HCT116 (cell line): ENCODE data around the gene ELK3. TPM values are rescaled to one million over a fixed set of nuclear protein-coding genes. Genes with fewer than 3 reads are reported as not detected.

Experiments
- ATAC-seq: fragments of 200-7000 bp; cut with Tn5 transposase; 2 replicates; pipeline ENCODE4 v1.9.1; 2020; ENCODE audit warnings: mild to moderate bottlenecking, moderate library complexity
- BruUV-seq: library from RNA; stranded (reverse); fragments of 400-500 nt; replicated peaks from 2 replicates; lab custom pipeline; 2021; lab: Mats Ljungman, UMichigan
- CTCF ChIA-PET: fragments of 300-600 bp; sonication (Branson Sonifier 250); formaldehyde crosslinking; loops from one replicate; lab custom pipeline; 2021; ENCODE audit warnings: antibody characterized with exemption; lab: Charles Lee
- POLR2A ChIA-PET: fragments of 300-600, 350-600 bp; sonication (Branson Sonifier 250); formaldehyde crosslinking; loops from one replicate; lab custom pipeline; 2021; ENCODE audit warnings: antibody characterized with exemption; lab: Charles Lee
- RAD21 ChIA-PET, 2 experiments: fragments of 300-600 bp; sonication (Branson Sonifier 250); formaldehyde crosslinking; loops; one replicate each; lab custom pipeline; 2023; ENCODE audit warnings: low total read pairs in 2 of 2; ENCODE audit not compliant: uncharacterized antibody in 2 of 2, unreplicated experiment in 2 of 2, low non-redundant PET in 1 of 2; lab: Charles Lee
- DNase-seq: peaks from one replicate; pipeline ENCODE4 v3.0.0-alpha.2; 2010; ENCODE audit warnings: low read depth, low spot score
- H2AFZ ChIP-seq: fragments of 200-600 bp; shearing (Covaris generic), sonication (generic); 2 replicates; pipeline ENCODE4 v1.6.1; 2017; ENCODE audit warnings: low read depth, mixed run types, mixed read lengths, antibody characterized with exemption, low read length; ENCODE audit not compliant: poor library complexity, severe bottlenecking
- H3K27ac ChIP-seq: 2 replicates; pipeline ENCODE4 v1.5.1; 2012; ENCODE audit warnings: low read depth, low read length
- H3K27me3 ChIP-seq: fragments of 200-600 bp; sonication (generic); 2 replicates; pipeline ENCODE4 v1.6.1; 2016; ENCODE audit warnings: mixed run types, low read length, mixed read lengths; ENCODE audit not compliant: insufficient read depth
- H3K36me3 ChIP-seq, 2 experiments: fragments of 200-500 bp in 1 of 2; fragments of 200-600 bp in 1 of 2; sonication (Bioruptor generic) in 1 of 2; sonication (generic) in 1 of 2; 2 replicates each; pipeline versions ENCODE4 v1.5.1 to v1.6.1; 2014 to 2016; ENCODE audit warnings: low read length in 2 of 2, inconsistent platforms in 1 of 2, mixed read lengths in 1 of 2, mixed run types in 1 of 2; ENCODE audit not compliant: insufficient read depth in 2 of 2, control insufficient read depth in 1 of 2
- H3K4me1 ChIP-seq, 2 experiments: fragments of 200-600 bp in 1 of 2; sonication (generic) in 1 of 2; 2 replicates each; pipeline versions ENCODE4 v1.5.1 to v1.6.1; 2012 to 2017; ENCODE audit warnings: low read length in 2 of 2, inconsistent platforms in 1 of 2, mild to moderate bottlenecking in 1 of 2, mixed read lengths in 1 of 2, mixed run types in 1 of 2, moderate library complexity in 1 of 2; ENCODE audit not compliant: insufficient read depth in 2 of 2, control insufficient read depth in 1 of 2
- H3K4me2 ChIP-seq: fragments of 200-600 bp; sonication (generic); 2 replicates; pipeline ENCODE4 v1.6.1; 2017; ENCODE audit warnings: mixed run types, low read length, mixed read lengths
- H3K4me3 ChIP-seq, 2 experiments: fragments of 200-600 bp in 1 of 2; sonication (generic) in 1 of 2; replicated peaks in 1 of 2; 2 replicates each; pipeline ENCODE4 v1.5.1; 2011 to 2016; ENCODE audit warnings: low read length in 2 of 2, control low read depth in 1 of 2, low read depth in 1 of 2, mild to moderate bottlenecking in 1 of 2, mixed read lengths in 1 of 2, mixed run types in 1 of 2
- H3K79me2 ChIP-seq: fragments of 200-600 bp; sonication (generic); 2 replicates; pipeline ENCODE4 v1.6.1; 2017; ENCODE audit warnings: mild to moderate bottlenecking, mixed run types, low read length, moderate library complexity, mixed read lengths; ENCODE audit not compliant: insufficient read depth
- H3K9ac ChIP-seq: fragments of 200-600 bp; sonication (generic); 2 replicates; pipeline ENCODE4 v1.6.1; 2016; ENCODE audit warnings: low read length, mixed read lengths
- H3K9me2 ChIP-seq: fragments of 200-600 bp; sonication (generic), shearing (Covaris generic); 2 replicates; pipeline ENCODE4 v1.6.1; 2017; ENCODE audit warnings: mixed run types, mild to moderate bottlenecking, moderate library complexity; ENCODE audit not compliant: insufficient read depth
- H3K9me3 ChIP-seq, 2 experiments: fragments of 200-500 bp in 1 of 2; fragments of 200-600 bp in 1 of 2; sonication (Bioruptor generic) in 1 of 2; sonication (generic) in 1 of 2; 2 replicates each; pipeline ENCODE4 v1.6.1; 2014 to 2017; ENCODE audit warnings: low read length in 2 of 2, mixed read lengths in 2 of 2, inconsistent platforms in 1 of 2, low read depth in 1 of 2, mild to moderate bottlenecking in 1 of 2, mixed run types in 1 of 2, moderate library complexity in 1 of 2; ENCODE audit not compliant: control insufficient read depth in 1 of 2, insufficient read depth in 1 of 2
- H4K20me1 ChIP-seq: fragments of 200-600 bp; sonication (generic), shearing (Covaris generic); 2 replicates; pipeline ENCODE4 v1.6.1; 2017; ENCODE audit warnings: mixed run types, mild to moderate bottlenecking, moderate library complexity; ENCODE audit not compliant: insufficient read depth
- CBX3 ChIP-seq: IDR thresholded peaks from 2 replicates; pipeline ENCODE4 v1.6.1; 2012; ENCODE audit warnings: low read depth
- CEBPB ChIP-seq: IDR thresholded peaks from 2 replicates; pipeline ENCODE4 v1.6.1; 2012; ENCODE audit warnings: low read depth
- EGR1 ChIP-seq: IDR thresholded peaks from 2 replicates; pipeline ENCODE4 v1.6.1; 2012; ENCODE audit warnings: low read depth
- EZH2 ChIP-seq: fragments of 200-600 bp; sonication (generic); IDR thresholded peaks from 2 replicates; pipeline ENCODE4 v1.6.1; 2017; ENCODE audit warnings: antibody characterized with exemption, mixed run types
- FOSL1 ChIP-seq: IDR thresholded peaks from 2 replicates; pipeline ENCODE4 v1.6.1; 2012; ENCODE audit warnings: low read depth
- JUND ChIP-seq: IDR thresholded peaks from 2 replicates; pipeline ENCODE4 v1.6.1; 2012
- POLR2A ChIP-seq: IDR thresholded peaks from 2 replicates; pipeline ENCODE4 v1.7.0; 2011; ENCODE audit warnings: borderline replicate concordance; ENCODE audit not compliant: insufficient read depth, insufficient read length; ENCODE audit errors: extremely low read depth
- POLR2AphosphoS5 ChIP-seq: IDR thresholded peaks from 2 replicates; pipeline ENCODE4 v1.6.1; 2011; ENCODE audit warnings: mild to moderate bottlenecking, low read depth, low read length, moderate library complexity
- RAD21 ChIP-seq: IDR thresholded peaks from 2 replicates; pipeline ENCODE4 v1.6.1; 2012; ENCODE audit warnings: low read depth, mild to moderate bottlenecking
- SIN3A ChIP-seq: IDR thresholded peaks from 2 replicates; pipeline ENCODE4 v1.6.1; 2012; ENCODE audit warnings: low read depth
- SP1 ChIP-seq: IDR thresholded peaks from 2 replicates; pipeline ENCODE4 v1.6.1; 2012; ENCODE audit warnings: low read depth
- TCF7L2 ChIP-seq: IDR thresholded peaks from 2 replicates; pipeline ENCODE4 v1.7.0; 2011; ENCODE audit warnings: borderline replicate concordance, inconsistent platforms; ENCODE audit not compliant: insufficient read depth, insufficient read length; ENCODE audit errors: extremely low read depth
- YY1 ChIP-seq: IDR thresholded peaks from 2 replicates; pipeline ENCODE4 v1.6.1; 2011; ENCODE audit warnings: low read length, low read depth, moderate library complexity, mild to moderate bottlenecking; ENCODE audit not compliant: insufficient replicate concordance; ENCODE audit errors: extremely low read depth
- ZFX ChIP-seq: fragments of 450-650 bp; IDR thresholded peaks from 2 replicates; pipeline ENCODE4 v1.6.1; 2017
- ZNF274 ChIP-seq: fragments of 200-500 bp; sonication (Bioruptor generic); IDR thresholded peaks from 2 replicates; pipeline ENCODE4 v1.6.1; 2014; ENCODE audit warnings: mild to moderate bottlenecking, low read depth, low read length, inconsistent platforms
- intact Hi-C: fragments of 100-400 bp; cut with micrococcal nuclease; formaldehyde crosslinking; loops from 2 replicates; pipeline ENCODE4 v1.10.0; 2022
- total RNA-seq: library from RNA; stranded (reverse); gene quantifications from one replicate; pipeline ENCODE4 v1.2.1, GENCODE V29; 2021; ENCODE audit not compliant: unreplicated experiment
- TF ChIP-seq, protein P1 (sequence below), 3 experiments: fragments of 200-600 bp in 1 of 3; sonication (generic) in 1 of 3; IDR thresholded peaks in 2 of 3; conservative IDR thresholded peaks in 1 of 3; 2 replicates each; pipeline ENCODE4 v1.5.1; 2012 to 2017; ENCODE audit warnings: low read depth in 2 of 3, low read length in 2 of 3, antibody characterized with exemption in 1 of 3, borderline replicate concordance in 1 of 3, control low read depth in 1 of 3, mild to moderate bottlenecking in 1 of 3, mixed read lengths in 1 of 3, mixed run types in 1 of 3, moderate library complexity in 1 of 3; ENCODE audit not compliant: insufficient read depth in 1 of 3
- TF ChIP-seq, protein P2 (sequence below): IDR thresholded peaks from 2 replicates; pipeline ENCODE4 v1.6.1; 2011; ENCODE audit warnings: mild to moderate bottlenecking, low read length, moderate library complexity; ENCODE audit not compliant: insufficient replicate concordance; ENCODE audit errors: extremely low read depth
- TF ChIP-seq, protein P3 (sequence below): IDR thresholded peaks from 2 replicates; pipeline ENCODE4 v1.6.1; 2012

The ELK3 gene
- total RNA-seq, 1 experiment from 2014 or later = 45.6 TPM

DNA sequence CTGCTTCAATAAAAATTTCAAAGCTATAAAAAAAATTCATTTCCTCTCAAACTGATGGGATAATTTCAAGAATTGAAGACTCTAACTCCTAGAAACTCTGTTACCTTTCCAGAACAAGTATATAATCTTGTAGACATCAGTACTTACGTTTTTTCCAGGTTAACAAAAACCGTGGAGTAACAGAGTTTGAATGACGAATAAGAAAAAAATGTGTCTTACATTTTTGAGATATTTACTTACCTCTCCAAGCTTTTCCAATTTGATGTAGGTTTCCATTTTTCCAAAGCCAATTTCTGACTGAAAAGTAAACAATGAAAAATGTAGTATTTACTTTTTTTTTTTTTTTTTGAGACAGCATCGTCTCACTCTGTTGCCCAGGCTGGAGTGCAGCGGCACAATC lies 105.9 kb downstream of the ELK3 start (continued):
- TF ChIP-seq, protein P1, sequence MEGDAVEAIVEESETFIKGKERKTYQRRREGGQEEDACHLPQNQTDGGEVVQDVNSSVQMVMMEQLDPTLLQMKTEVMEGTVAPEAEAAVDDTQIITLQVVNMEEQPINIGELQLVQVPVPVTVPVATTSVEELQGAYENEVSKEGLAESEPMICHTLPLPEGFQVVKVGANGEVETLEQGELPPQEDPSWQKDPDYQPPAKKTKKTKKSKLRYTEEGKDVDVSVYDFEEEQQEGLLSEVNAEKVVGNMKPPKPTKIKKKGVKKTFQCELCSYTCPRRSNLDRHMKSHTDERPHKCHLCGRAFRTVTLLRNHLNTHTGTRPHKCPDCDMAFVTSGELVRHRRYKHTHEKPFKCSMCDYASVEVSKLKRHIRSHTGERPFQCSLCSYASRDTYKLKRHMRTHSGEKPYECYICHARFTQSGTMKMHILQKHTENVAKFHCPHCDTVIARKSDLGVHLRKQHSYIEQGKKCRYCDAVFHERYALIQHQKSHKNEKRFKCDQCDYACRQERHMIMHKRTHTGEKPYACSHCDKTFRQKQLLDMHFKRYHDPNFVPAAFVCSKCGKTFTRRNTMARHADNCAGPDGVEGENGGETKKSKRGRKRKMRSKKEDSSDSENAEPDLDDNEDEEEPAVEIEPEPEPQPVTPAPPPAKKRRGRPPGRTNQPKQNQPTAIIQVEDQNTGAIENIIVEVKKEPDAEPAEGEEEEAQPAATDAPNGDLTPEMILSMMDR (IDR thresholded peaks at IDR 0.05 in 2 of 3, conservative IDR thresholded peaks at IDR 0.05 in 1 of 3; ENCODE audit: borderline replicate concordance in 1 of 3, insufficient read depth in 1 of 3, low read depth in 2 of 3, low read length in 2 of 3) = no peak

DNA sequence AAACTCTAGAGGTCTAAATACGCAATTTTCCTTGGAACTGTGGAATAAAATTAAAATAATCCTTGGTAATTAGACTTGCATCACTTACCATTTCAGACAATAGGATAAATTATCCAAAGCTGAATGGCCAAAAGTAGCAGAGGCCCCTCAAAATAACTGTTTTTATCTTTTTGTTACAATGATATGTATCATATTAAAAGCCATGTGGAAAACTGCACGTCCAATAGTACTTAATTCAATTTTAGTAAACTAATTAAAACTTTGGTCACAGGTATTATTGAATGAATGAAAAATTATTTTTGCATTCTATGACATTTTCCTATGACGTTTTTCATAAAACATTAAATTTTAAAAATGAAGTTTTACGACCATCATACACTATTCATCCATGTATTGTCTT lies 107.6 kb downstream of the ELK3 start:
- BruUV-seq = no TSS peak
- Histone ChIP-seq H3K4me1 (no peaks in the 10 kb centered on the region), H3K79me2 (no peaks in the 10 kb centered on the region; the same call in 1 of the 2 replicates), H3K9me2 (0 out of 2 replicates have a peak, but pooled peaks cover 3% of the 10 kb centered on the region), H3K4me2 (no peak overlapping the region), H3K4me3 (no peak overlapping the region), H3K27ac (no peak overlapping the region), H2AFZ (no peak overlapping the region), H3K36me3 (no peaks in the 10 kb centered on the region), H3K27me3 (no peaks in the 10 kb centered on the region), H3K9ac (no peak overlapping the region), H3K9me3 (no peaks in the 10 kb centered on the region), H4K20me1 (no peaks in the 10 kb centered on the region)
- no peak for ATAC-seq
- ChIA-PET RAD21 (no interaction called here), POLR2A (no interaction called here), CTCF (no interaction called here)
- intact Hi-C loops = no loop called here
- TF ChIP-seq ZFX (no peak), SP1 (no peak), SIN3A (no peak), EZH2 (no peak), POLR2A (no peak), JUND (no peak), TCF7L2 (no peak), YY1 (no peak), RAD21 (no peak), CEBPB (no peak), EGR1 (no peak), ZNF274 (no peak), CBX3 (no peak), POLR2AphosphoS5 (no peak), FOSL1 (no peak)
- TF ChIP-seq, protein P2, sequence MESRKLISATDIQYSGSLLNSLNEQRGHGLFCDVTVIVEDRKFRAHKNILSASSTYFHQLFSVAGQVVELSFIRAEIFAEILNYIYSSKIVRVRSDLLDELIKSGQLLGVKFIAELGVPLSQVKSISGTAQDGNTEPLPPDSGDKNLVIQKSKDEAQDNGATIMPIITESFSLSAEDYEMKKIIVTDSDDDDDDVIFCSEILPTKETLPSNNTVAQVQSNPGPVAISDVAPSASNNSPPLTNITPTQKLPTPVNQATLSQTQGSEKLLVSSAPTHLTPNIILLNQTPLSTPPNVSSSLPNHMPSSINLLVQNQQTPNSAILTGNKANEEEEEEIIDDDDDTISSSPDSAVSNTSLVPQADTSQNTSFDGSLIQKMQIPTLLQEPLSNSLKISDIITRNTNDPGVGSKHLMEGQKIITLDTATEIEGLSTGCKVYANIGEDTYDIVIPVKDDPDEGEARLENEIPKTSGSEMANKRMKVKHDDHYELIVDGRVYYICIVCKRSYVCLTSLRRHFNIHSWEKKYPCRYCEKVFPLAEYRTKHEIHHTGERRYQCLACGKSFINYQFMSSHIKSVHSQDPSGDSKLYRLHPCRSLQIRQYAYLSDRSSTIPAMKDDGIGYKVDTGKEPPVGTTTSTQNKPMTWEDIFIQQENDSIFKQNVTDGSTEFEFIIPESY = no peak
- TF ChIP-seq, protein P1 (IDR thresholded peaks at IDR 0.05 in 2 of 3, conservative IDR thresholded peaks at IDR 0.05 in 1 of 3; ENCODE audit: borderline replicate concordance in 1 of 3, insufficient read depth in 1 of 3, low read depth in 2 of 3, low read length in 2 of 3) = no peak
- TF ChIP-seq, protein P3, sequence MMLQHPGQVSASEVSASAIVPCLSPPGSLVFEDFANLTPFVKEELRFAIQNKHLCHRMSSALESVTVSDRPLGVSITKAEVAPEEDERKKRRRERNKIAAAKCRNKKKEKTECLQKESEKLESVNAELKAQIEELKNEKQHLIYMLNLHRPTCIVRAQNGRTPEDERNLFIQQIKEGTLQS = no peak
- no peak for DNase-seq
